PFSK-1 (cell line): Measurements from ENCODE around the gene PNMA1.

Experiments used
- FOXP2 ChIP-seq: optimal IDR thresholded peaks from 2 replicates; pipeline ENCODE3; 2011; ENCODE audit warnings: borderline replicate concordance, control low read depth, inconsistent platforms; ENCODE audit not compliant: insufficient read depth; ENCODE audit errors: extremely low read length, extremely low read depth
- POLR2AphosphoS5 ChIP-seq: IDR thresholded peaks from 2 replicates; pipeline ENCODE4 v1.6.1; 2012; ENCODE audit warnings: low read depth, mild to moderate bottlenecking, control low read depth, low read length, moderate library complexity
- SIN3A ChIP-seq: IDR thresholded peaks from 2 replicates; pipeline ENCODE4 v1.6.1; 2012; ENCODE audit warnings: mild to moderate bottlenecking, low read length, moderate library complexity, borderline replicate concordance; ENCODE audit not compliant: insufficient read depth
- TAF1 ChIP-seq: IDR thresholded peaks from 2 replicates; pipeline ENCODE4 v1.6.1; 2012; ENCODE audit warnings: low read length, control low read depth, borderline replicate concordance; ENCODE audit not compliant: insufficient read depth
- TF ChIP-seq, protein P1 (sequence below), 2 experiments: IDR thresholded peaks; 2 replicates each; pipeline versions ENCODE4 v1.6.1 to v1.8.0; 2011 to 2012; ENCODE audit warnings: low read depth in 2 of 2, low read length in 2 of 2, control low read depth in 1 of 2, inconsistent platforms in 1 of 2, mild to moderate bottlenecking in 1 of 2, moderate library complexity in 1 of 2; ENCODE audit not compliant: insufficient read depth in 1 of 2

Gene PNMA1

DNA sequence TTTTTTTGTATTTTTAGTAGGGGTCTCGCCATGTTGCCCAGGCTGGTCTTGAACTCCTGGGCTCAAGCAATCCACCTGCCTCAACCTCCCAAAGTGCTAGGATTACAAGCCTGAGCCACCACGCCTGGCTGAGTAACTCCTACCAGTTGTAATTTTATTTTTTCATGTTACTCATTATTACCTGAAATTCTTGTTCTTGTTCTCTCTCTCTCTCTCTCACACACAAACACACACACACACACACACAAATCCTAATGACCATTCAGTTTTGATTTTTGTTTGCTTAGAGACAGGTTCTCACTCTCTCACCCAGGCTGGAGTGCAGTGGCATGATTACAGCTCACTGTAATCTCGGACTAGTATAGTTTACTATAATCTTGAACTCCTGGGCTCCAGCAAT is 39.2 kb downstream of the PNMA1 start:
- TF ChIP-seq SIN3A, result no peak
- TF ChIP-seq TAF1, result no peak
- TF ChIP-seq POLR2AphosphoS5, result no peak
- TF ChIP-seq, protein P1, sequence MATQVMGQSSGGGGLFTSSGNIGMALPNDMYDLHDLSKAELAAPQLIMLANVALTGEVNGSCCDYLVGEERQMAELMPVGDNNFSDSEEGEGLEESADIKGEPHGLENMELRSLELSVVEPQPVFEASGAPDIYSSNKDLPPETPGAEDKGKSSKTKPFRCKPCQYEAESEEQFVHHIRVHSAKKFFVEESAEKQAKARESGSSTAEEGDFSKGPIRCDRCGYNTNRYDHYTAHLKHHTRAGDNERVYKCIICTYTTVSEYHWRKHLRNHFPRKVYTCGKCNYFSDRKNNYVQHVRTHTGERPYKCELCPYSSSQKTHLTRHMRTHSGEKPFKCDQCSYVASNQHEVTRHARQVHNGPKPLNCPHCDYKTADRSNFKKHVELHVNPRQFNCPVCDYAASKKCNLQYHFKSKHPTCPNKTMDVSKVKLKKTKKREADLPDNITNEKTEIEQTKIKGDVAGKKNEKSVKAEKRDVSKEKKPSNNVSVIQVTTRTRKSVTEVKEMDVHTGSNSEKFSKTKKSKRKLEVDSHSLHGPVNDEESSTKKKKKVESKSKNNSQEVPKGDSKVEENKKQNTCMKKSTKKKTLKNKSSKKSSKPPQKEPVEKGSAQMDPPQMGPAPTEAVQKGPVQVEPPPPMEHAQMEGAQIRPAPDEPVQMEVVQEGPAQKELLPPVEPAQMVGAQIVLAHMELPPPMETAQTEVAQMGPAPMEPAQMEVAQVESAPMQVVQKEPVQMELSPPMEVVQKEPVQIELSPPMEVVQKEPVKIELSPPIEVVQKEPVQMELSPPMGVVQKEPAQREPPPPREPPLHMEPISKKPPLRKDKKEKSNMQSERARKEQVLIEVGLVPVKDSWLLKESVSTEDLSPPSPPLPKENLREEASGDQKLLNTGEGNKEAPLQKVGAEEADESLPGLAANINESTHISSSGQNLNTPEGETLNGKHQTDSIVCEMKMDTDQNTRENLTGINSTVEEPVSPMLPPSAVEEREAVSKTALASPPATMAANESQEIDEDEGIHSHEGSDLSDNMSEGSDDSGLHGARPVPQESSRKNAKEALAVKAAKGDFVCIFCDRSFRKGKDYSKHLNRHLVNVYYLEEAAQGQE (IDR thresholded peaks at IDR 0.05; ENCODE audit: insufficient read depth in 1 of 2, low read depth in 2 of 2, low read length in 2 of 2), result no peak
- TF ChIP-seq FOXP2, result no peak

DNA sequence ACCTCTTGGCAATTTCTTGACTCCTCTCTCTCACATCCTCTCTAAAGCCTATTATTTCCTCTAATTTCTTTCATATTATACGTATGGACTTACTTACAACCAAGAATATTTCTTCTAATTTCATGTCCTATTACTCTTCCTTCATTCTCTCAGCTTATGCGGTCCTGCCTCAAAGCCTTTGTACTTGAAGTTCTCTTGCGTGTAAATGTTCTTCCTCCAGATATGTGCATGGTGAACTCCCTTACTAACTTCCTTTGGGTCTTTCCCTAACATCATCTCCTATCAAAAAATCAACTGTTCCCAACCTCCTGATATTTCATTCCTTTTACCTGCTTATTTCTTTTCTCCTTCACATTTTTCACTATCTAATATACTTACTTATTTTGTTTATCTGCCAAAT is 46.3 kb downstream of the PNMA1 start:
- TF ChIP-seq POLR2AphosphoS5 (no peak), TAF1 (no peak), SIN3A (no peak), FOXP2 (no peak)
- TF ChIP-seq, protein P1 (IDR thresholded peaks at IDR 0.05; ENCODE audit: insufficient read depth in 1 of 2, low read depth in 2 of 2, low read length in 2 of 2), result no peak

DNA sequence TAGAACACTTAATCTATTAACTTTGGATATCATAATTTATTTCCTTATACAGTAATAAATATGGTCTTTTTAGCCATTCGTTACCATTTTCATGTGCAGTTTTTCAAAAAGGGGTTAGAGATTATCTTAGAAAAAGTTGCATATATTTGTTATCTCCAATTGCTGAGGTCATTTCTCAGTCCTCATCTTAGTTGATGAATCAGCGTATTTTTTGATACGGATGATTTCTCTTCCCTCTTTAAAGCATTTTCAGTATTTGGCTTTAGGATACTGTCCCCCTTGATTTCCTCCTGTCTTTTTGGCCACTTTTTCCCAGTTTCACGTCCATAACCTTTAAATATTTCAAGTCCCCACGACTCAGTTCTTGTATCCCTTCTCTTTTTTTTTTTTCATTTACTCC is 47.6 kb downstream of the PNMA1 start:
- TF ChIP-seq, protein P1 (IDR thresholded peaks at IDR 0.05; ENCODE audit: insufficient read depth in 1 of 2, low read depth in 2 of 2, low read length in 2 of 2), result no peak
- no peak for TF ChIP-seq POLR2AphosphoS5
- TF ChIP-seq SIN3A, result no peak
- no peak for TF ChIP-seq TAF1
- no peak for TF ChIP-seq FOXP2

DNA sequence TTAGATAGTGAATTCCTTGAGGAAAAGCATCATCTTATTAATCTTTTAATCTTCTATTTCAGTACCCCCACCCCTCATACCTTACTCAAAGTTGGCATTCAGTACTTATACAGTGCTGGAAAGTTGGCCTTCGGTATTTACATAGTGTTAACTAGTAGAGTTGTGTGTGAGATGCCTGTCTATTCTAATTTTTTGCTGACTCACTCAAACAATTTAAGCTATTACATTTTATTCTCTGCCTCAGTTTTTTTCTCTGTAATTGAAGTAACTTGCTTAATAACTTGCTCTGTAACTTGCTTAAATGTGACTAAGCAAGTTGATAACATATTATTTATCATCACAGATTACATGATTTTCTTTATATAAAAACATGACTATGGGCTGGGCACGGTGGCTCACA is 49.1 kb downstream of the PNMA1 start:
- TF ChIP-seq, protein P1 (IDR thresholded peaks at IDR 0.05; ENCODE audit: insufficient read depth in 1 of 2, low read depth in 2 of 2, low read length in 2 of 2), result no peak
- TF ChIP-seq TAF1, result no peak
- TF ChIP-seq SIN3A, result no peak

DNA sequence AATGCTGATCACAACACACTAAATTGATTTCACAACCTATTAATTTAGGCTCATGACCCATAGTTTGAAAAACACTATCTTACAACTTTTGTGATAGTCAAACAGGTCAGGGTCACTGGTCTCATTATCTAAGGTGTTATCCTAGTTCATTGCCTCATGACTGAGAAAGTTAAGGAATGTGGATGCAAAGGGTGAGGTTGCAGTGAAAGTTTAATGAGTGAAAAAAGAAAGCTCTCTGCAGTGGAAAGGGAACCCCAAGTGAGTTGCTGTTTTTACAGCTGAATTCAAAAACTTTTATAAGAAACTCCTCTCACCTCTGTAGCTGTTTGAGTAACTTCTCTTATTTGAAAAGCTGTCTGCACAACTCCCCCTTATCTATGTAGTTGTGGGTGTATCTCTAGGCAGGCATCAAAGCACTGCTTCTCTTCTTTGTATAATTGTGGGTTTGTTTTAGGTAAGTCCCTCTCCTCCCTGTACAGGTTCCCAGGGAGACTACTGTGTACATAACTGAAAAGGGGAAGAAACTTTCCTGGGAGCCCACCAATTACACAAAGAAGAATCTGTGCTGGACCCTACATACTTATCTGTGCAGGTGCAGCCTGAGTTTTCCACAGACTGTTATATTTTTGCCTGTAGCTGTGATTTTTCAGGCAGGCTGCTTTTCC is 50.5 kb downstream of the PNMA1 start:
- TF ChIP-seq TAF1 (no peak), FOXP2 (no peak), SIN3A (no peak), POLR2AphosphoS5 (no peak)
- TF ChIP-seq, protein P1 (IDR thresholded peaks at IDR 0.05; ENCODE audit: insufficient read depth in 1 of 2, low read depth in 2 of 2, low read length in 2 of 2), result no peak
